ENCODE results near the gene ICA1L.
"Not testable (repeated sequence)": the region's sequence is repeated elsewhere in the genome, so short reads cannot be mapped to it uniquely, and the experiment has no call there.

The ICA1L gene

GRCh38 chr2:202861987-202862386, 9.6 kb downstream of the ICA1L start:
- no peak for ATAC-seq

GRCh38 chr2:202858601-202859000, 13.0 kb downstream of the ICA1L start:
- no peak for ATAC-seq
- TF ChIP-seq PATZ1 (CRISPR knock-in tag; IDR thresholded peaks at IDR 0.05; ENCODE audit: borderline replicate concordance) (no peak), ZC3H10 (CRISPR knock-in tag; IDR thresholded peaks at IDR 0.05) (no peak), ZNF8 (CRISPR knock-in tag; IDR thresholded peaks at IDR 0.05) (no peak), ZFP3 (CRISPR knock-in tag; IDR thresholded peaks at IDR 0.05) (no peak), ARNTL (CRISPR knock-in tag; IDR thresholded peaks at IDR 0.05; ENCODE audit: borderline replicate concordance, low read depth) (no peak), CSDC2 (CRISPR knock-in tag; IDR thresholded peaks at IDR 0.05) (no peak), TOX (CRISPR knock-in tag; IDR thresholded peaks at IDR 0.05; ENCODE audit: borderline replicate concordance) (no peak), POU6F1 (CRISPR knock-in tag; IDR thresholded peaks at IDR 0.05; ENCODE audit: borderline replicate concordance, low read depth) (no peak), PPARA (CRISPR knock-in tag; IDR thresholded peaks at IDR 0.05; ENCODE audit: borderline replicate concordance) (no peak), TSHZ2 (CRISPR knock-in tag; IDR thresholded peaks at IDR 0.05) (no peak)

More at GRCh38 chr2:202861987-202862386, 9.6 kb downstream of the ICA1L start:
- no peak for TF ChIP-seq ZNF8 (CRISPR knock-in tag; IDR thresholded peaks at IDR 0.05)
- TF ChIP-seq ISL1 (CRISPR knock-in tag; IDR thresholded peaks at IDR 0.05) = no peak
- TF ChIP-seq ZNF565 (CRISPR knock-in tag; conservative IDR thresholded peaks at IDR 0.05; ENCODE audit: low read depth) = no peak
- TF ChIP-seq TCF4 (CRISPR knock-in tag; IDR thresholded peaks at IDR 0.05; ENCODE audit: borderline replicate concordance) = no peak
- no peak for TF ChIP-seq RARB (CRISPR knock-in tag; IDR thresholded peaks at IDR 0.05)
- no peak for TF ChIP-seq ZFP30 (CRISPR knock-in tag; IDR thresholded peaks at IDR 0.05)
- no peak for TF ChIP-seq BACH2 (CRISPR knock-in tag; IDR thresholded peaks at IDR 0.05; ENCODE audit: borderline replicate concordance)
- TF ChIP-seq CSRNP3 (CRISPR knock-in tag; IDR thresholded peaks at IDR 0.05) = no peak
- no peak for TF ChIP-seq CREB5 (CRISPR knock-in tag; IDR thresholded peaks at IDR 0.05; ENCODE audit: low read depth)
- no peak for TF ChIP-seq TSHZ2 (CRISPR knock-in tag; IDR thresholded peaks at IDR 0.05)
- no peak for TF ChIP-seq ZFP3 (CRISPR knock-in tag; IDR thresholded peaks at IDR 0.05)
- no peak for TF ChIP-seq PATZ1 (CRISPR knock-in tag; IDR thresholded peaks at IDR 0.05; ENCODE audit: borderline replicate concordance)
- TF ChIP-seq ZNF70 (CRISPR knock-in tag; IDR thresholded peaks at IDR 0.05) = no peak
- TF ChIP-seq GLIS3 (CRISPR knock-in tag; IDR thresholded peaks at IDR 0.05) = no peak
- TF ChIP-seq CSDC2 (CRISPR knock-in tag; IDR thresholded peaks at IDR 0.05) = no peak

GRCh38 chr2:202849343-202849742, 22.2 kb downstream of the ICA1L start:
- not testable (repeated sequence) for ATAC-seq

Measured in SK-N-SH treated with all-trans-retinoic acid at 6 μM for 48 hours (cell line).